ENCODE measurements around the gene LTBP1. TPM values are rescaled to one million over a fixed set of nuclear protein-coding genes. Genes with fewer than 3 reads are reported as not detected.

The LTBP1 gene
- total RNA-seq, 2 donors from 2014 or later: 25.9 to 99.8 TPM

DNA sequence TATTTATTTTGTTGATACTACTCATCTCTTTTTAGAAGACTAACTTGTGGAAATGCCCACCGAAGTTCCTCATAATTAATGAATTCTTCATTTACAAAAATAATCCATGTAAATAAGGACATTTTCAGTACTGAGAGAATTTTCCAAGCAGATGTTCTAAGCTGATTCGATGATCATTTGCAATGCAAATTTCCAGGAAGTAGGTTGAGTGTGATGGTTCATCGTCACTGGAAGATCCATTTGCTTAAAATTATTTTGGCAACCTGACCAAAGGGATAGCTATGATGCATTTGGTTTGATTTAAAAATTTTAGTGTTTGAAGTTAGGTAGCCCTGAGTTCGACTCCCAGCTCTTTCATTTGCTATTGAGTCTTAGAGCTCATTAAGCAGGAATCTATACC, 272.4 kb downstream of the LTBP1 start:
- no peak for TF ChIP-seq POLR2A (IDR thresholded peaks at IDR 0.05)
- no peak for TF ChIP-seq POLR2AphosphoS5 (IDR thresholded peaks at IDR 0.05)
- TF ChIP-seq, protein P1, sequence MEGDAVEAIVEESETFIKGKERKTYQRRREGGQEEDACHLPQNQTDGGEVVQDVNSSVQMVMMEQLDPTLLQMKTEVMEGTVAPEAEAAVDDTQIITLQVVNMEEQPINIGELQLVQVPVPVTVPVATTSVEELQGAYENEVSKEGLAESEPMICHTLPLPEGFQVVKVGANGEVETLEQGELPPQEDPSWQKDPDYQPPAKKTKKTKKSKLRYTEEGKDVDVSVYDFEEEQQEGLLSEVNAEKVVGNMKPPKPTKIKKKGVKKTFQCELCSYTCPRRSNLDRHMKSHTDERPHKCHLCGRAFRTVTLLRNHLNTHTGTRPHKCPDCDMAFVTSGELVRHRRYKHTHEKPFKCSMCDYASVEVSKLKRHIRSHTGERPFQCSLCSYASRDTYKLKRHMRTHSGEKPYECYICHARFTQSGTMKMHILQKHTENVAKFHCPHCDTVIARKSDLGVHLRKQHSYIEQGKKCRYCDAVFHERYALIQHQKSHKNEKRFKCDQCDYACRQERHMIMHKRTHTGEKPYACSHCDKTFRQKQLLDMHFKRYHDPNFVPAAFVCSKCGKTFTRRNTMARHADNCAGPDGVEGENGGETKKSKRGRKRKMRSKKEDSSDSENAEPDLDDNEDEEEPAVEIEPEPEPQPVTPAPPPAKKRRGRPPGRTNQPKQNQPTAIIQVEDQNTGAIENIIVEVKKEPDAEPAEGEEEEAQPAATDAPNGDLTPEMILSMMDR (IDR thresholded peaks at IDR 0.05): no peak
- intact Hi-C loops (cut with DNase I): no loop called here
- Histone ChIP-seq H3K27me3 (replicated peaks; ENCODE audit: insufficient read depth) (no peaks in the 10 kb centered on the region), H3K4me1 (replicated peaks) (no peaks in the 10 kb centered on the region), H3K9me3 (no peaks in the 10 kb centered on the region), H3K27ac (no peak overlapping the region), H3K4me3 (no peak overlapping the region), H3K36me3 (no peaks in the 10 kb centered on the region)
- WGBS: 87% methylated on average over 4 of the region's 4 CpGs
- DNase-seq (ENCODE audit: low spot score): no peak

DNA sequence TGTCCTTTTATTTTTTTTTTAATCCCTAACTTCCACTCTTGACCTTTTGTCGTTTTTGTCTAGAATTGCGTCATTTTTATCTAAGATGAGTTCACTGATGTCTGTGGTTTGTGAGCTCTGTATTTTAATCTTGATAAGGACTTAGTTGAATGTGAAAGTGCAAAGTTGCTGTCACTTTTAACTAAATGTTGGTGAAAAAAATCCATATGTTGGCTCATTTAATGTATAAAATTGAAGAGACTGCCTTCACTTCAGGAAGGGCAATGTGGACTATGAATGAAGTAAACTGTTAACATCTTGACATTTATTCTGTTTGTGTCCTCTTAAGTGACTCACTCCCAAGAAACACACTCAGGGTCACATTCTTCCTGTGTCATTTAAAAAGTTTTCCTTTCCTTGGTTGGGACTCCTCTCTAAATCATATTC, 273.1 kb downstream of the LTBP1 start:
- no peak overlapping the region for H3K4me3 ChIP-seq
- H3K27me3 ChIP-seq (replicated peaks; ENCODE audit: insufficient read depth): no peaks in the 10 kb centered on the region
- intact Hi-C loops (cut with DNase I): no loop called here
- no peaks in the 10 kb centered on the region for H3K9me3 ChIP-seq
- no peak for TF ChIP-seq POLR2A (IDR thresholded peaks at IDR 0.05)
- TF ChIP-seq POLR2AphosphoS5 (IDR thresholded peaks at IDR 0.05): no peak
- TF ChIP-seq, protein P1 (IDR thresholded peaks at IDR 0.05): no peak
- no peak for DNase-seq (ENCODE audit: low spot score)
- WGBS: 59% methylated on average over 2 of the region's 2 CpGs
- H3K4me1 ChIP-seq (replicated peaks): no peaks in the 10 kb centered on the region
- no peaks in the 10 kb centered on the region for H3K36me3 ChIP-seq
- H3K27ac ChIP-seq: no peak overlapping the region

DNA sequence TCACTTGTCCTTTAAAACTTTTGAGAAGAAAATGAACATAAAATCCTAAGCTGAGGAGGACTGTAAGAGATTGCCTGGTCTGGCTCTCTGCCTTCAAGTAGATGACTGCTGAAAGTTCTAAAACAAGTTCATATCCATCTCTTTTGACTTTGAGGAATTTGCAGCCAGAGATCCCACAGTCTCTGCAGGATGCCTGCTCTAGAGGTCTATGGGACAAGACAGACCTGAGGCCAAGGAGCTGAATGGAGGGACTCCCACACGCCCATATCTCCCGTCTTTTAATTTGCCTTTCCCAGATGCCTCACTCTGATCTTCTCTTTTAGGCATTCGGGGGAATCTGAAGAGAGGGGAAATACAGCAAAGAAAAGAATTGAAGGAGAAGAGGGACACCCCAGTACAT, 273.8 kb downstream of the LTBP1 start:
- Histone ChIP-seq H3K36me3 (no peaks in the 10 kb centered on the region), H3K4me3 (no peak overlapping the region), H3K27me3 (replicated peaks; ENCODE audit: insufficient read depth) (no peaks in the 10 kb centered on the region), H3K9me3 (no peaks in the 10 kb centered on the region), H3K4me1 (replicated peaks) (no peaks in the 10 kb centered on the region), H3K27ac (no peak overlapping the region)
- 87% methylated on average over 3 of the region's 3 CpGs for WGBS
- TF ChIP-seq, protein P1 (IDR thresholded peaks at IDR 0.05): no peak
- TF ChIP-seq POLR2AphosphoS5 (IDR thresholded peaks at IDR 0.05) (no peak), POLR2A (IDR thresholded peaks at IDR 0.05) (no peak)
- DNase-seq (ENCODE audit: low spot score): no peak
- intact Hi-C loops (cut with DNase I): no loop called here

DNA sequence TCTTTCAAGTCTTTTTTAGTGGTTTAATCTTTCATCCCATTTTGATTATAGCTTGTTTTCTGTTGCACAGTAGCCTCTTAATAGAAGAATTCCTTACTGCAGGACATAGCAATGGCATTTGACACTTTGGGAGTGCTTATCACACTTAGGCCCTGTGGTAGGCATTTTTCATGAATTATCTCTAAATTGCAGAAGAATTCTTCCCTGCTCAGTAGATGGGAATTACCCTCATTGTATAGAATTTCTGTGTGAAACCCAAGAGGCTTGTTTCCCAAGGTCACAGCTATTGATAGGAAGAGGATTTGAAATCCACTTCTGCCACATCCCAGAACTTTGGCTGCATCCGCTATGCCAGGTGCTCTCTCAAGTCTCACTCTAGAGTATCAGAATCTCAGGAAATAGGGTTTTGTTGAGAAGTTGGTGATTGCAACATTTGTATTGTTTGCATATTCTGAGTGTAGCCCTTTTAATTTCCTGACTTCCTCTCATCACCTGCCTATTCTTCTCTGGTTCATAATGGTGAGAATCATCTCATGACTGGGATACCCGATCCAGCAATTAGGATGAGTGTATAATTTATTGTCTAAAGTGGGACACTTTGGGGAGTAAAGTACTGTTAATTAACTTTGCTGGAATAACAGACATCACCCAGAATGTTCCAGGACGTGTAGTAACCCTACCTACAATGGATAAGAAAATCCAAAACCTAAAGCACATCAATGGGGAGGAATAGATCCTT, 274.5 kb downstream of the LTBP1 start:
- H3K36me3 ChIP-seq: no peaks in the 10 kb centered on the region
- TF ChIP-seq POLR2A (IDR thresholded peaks at IDR 0.05): no peak
- TF ChIP-seq, protein P1 (IDR thresholded peaks at IDR 0.05): no peak
- TF ChIP-seq POLR2AphosphoS5 (IDR thresholded peaks at IDR 0.05): no peak
- intact Hi-C loops (cut with DNase I): no loop called here
- DNase-seq (ENCODE audit: low spot score): no peak
- no peak overlapping the region for H3K4me3 ChIP-seq
- H3K27ac ChIP-seq: no peak overlapping the region
- no peaks in the 10 kb centered on the region for H3K9me3 ChIP-seq
- H3K27me3 ChIP-seq (replicated peaks; ENCODE audit: insufficient read depth): no peaks in the 10 kb centered on the region
- 94% methylated on average over 3 of the region's 3 CpGs for WGBS
- H3K4me1 ChIP-seq (replicated peaks): no peaks in the 10 kb centered on the region

DNA sequence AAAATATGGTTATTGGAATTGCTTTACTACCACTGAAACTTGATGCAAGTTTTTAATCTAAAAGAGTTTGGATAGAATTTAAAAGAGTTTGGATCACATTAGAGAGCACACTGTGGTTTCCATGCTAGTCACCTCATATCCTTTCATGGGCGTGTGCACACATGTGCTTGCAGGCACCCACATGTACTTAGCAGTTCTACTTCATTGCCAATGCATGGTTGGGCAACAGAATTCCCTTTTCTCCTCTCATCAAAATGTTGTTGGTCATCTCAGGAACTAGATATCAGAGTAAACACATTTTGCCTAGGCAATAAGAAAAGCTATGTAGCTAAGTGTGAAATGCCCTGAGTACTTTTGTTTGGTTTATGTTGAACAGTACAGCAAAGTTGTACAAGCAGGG, 275.6 kb downstream of the LTBP1 start:
- no peaks in the 10 kb centered on the region for H3K27me3 ChIP-seq (replicated peaks; ENCODE audit: insufficient read depth)
- H3K4me3 ChIP-seq: no peak overlapping the region
- WGBS: 76% methylated on average over 1 of the region's 1 CpG
- no peak overlapping the region for H3K27ac ChIP-seq
- H3K9me3 ChIP-seq: no peaks in the 10 kb centered on the region
- no peaks in the 10 kb centered on the region for H3K4me1 ChIP-seq (replicated peaks)
- DNase-seq (ENCODE audit: low spot score): no peak
- intact Hi-C loops (cut with DNase I): no loop called here
- no peaks in the 10 kb centered on the region for H3K36me3 ChIP-seq
- TF ChIP-seq POLR2AphosphoS5 (IDR thresholded peaks at IDR 0.05) (no peak), POLR2A (IDR thresholded peaks at IDR 0.05) (no peak)
- TF ChIP-seq, protein P1 (IDR thresholded peaks at IDR 0.05): no peak
